GM12801 (cell line): ENCODE measurements around the gene DMBT1.

Experiments used
- TF ChIP-seq, protein P1 (sequence below): IDR thresholded peaks from one replicate; pipeline ENCODE4 v1.5.1; 2011; ENCODE audit warnings: control low read depth; ENCODE audit not compliant: insufficient read length; ENCODE audit errors: extremely low read depth

Gene DMBT1

DNA sequence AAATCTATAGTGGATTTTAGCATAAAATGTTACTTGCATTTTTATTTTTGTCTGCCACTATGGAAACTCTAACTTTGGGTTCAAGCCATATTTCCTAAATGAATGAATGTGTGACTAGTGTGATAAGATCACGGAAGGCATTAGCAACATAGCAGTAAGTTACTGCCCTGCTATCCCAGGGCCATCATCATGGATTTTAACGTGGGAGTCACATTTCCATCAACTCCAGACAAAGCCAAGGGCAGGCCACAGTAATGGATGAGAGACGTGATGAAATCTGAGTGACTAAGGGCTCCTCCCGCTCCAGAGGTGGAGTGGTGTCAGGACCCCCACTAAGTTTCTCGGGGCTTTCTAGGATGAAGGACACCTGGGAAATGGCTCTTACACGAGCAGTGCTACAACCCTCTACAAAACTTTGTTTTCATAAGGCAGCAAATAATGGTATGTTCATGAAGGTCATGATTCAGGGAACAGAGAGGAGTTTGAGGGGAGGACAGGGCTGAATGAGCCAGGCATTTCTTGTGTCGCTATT is 104.8 kb downstream of the DMBT1 start:
- TF ChIP-seq, protein P1, sequence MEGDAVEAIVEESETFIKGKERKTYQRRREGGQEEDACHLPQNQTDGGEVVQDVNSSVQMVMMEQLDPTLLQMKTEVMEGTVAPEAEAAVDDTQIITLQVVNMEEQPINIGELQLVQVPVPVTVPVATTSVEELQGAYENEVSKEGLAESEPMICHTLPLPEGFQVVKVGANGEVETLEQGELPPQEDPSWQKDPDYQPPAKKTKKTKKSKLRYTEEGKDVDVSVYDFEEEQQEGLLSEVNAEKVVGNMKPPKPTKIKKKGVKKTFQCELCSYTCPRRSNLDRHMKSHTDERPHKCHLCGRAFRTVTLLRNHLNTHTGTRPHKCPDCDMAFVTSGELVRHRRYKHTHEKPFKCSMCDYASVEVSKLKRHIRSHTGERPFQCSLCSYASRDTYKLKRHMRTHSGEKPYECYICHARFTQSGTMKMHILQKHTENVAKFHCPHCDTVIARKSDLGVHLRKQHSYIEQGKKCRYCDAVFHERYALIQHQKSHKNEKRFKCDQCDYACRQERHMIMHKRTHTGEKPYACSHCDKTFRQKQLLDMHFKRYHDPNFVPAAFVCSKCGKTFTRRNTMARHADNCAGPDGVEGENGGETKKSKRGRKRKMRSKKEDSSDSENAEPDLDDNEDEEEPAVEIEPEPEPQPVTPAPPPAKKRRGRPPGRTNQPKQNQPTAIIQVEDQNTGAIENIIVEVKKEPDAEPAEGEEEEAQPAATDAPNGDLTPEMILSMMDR, result no peak

DNA sequence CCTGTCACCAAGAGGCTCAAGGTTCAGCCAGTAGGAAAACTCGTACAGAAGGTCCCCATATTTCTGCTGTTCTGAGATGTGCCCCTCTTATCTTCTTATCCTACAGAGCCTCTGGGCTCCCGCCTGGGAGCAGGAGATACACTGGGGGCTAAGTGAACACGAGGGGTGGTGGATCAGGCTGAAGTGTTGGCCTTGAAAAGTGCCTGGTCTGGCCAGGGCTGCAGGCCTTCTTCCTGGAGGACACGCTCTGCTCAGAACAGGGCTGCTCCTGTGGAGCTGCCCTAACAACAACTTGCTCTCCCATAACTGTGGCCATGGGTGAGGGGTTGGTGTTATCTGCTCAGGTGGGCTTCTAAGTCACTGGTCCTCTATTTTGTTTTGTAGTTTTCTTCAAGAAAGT is 105.4 kb downstream of the DMBT1 start:
- TF ChIP-seq, protein P1, result no peak

DNA sequence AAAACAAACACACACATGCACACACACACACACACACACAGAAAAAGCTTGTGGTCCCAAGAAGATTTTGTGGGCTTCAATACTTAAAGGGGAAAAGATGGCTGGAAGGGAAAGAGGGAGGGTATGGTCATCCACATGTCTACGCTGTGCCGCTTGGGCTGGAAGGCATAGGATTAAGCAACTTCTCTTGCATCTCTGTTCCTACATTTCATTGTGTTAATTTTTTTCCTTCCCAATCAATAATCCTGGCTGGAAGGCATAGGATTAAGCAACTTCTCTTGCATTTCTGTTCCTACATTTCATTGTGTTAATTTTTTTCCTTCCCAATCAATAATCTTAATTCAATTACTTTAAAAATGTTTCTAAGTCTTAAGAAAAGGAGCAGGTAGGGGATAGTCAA is 108.5 kb downstream of the DMBT1 start:
- TF ChIP-seq, protein P1, result no peak

DNA sequence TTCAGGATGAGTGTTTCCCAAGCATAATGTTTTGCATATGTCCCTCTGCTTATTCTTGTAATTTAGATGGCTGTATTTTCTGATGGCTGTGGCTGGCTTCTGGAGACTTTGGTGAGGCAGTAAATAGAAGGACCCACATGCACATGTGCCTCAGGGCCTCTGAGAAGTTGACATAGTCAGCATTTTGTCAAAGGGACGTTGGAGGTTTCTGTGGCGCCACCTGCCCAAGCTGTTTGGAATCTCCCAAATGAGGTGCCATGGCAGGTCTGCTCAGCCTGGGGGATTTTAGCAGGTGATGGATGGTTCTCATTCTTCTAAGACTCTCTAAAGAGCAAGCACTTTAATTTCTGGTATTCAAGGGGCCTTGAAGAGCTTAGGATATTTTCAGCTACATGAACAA is 109.3 kb downstream of the DMBT1 start:
- TF ChIP-seq, protein P1, result no peak

DNA sequence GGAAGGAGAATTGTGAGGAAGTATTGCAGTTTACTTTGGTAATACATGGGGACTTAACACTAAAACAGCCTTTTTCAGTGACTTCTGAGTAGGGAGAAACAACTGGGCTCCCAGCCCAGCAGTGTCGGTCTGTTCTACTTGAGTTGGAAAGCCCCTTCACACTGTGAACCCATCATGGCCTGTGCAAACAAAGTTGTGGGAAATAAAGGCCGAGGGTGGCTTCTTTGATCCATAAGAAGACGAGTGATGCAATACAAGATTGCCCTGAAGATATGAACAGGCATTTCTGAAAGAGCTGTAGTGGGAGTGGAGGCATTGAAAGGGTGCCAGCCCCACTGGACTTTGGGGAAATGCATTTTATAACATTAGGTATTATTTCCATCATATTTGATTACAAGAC is 110.8 kb downstream of the DMBT1 start:
- TF ChIP-seq, protein P1, result no peak

DNA sequence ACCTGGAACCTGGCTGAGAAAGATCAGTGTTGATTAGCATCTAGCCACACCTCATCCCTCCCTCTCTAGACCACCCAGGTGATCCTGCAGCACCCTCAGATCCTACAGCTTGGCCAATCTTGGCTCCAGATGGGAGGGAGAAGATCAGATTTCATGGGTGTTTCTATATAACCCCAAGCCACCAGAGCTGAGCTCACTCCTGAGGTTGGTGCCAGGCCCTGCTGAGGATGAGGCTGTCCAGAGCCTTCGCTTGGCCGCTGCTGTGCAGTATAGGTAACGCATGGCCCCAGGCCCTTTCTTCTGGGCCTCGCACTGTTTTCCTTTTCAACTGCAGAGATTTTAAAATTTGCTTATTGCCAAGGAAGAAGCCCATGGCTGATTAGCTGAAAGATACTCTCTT is 112.1 kb downstream of the DMBT1 start:
- TF ChIP-seq, protein P1, result no peak

DNA sequence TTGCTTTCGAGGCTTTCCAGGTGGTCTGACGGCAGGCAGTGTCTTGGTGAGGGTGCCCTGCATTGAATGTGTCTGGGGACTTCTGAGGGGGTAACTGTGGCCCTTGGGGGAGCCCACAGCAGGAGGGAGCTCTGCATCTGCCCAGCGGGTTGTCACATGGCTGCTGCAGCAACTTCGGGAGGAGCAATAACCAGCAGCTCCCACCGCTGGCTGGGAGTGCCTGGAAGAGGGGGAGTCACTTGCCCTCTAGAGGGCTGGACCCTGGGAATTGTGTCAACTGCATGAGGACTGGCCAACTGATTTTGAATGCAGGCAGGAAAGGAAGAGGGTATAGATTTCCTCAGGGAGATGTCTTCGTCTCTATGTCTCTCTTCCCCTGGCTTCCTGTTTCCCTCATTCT is 112.7 kb downstream of the DMBT1 start:
- TF ChIP-seq, protein P1, result no peak

DNA sequence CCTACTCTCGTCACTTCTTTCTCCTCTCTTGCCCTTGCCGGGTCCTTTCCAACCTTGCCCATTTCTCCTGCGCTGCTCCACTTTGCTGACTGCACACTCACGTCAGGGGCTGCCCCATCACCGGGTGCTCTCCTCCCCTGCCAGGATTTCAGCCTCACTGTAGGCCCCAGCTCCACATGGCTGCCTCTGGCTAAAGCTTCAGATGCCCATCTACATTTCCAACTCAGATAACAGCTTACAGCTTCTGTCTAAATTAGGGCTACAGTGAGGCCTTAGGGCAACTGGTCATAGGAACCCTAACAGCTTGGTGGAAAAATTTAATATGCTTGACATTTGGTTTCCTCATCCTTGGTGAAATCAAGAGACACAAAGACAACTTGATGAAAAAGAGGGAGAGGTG is 113.2 kb downstream of the DMBT1 start:
- TF ChIP-seq, protein P1, result no peak
